ENCODE measurements around the gene SOX18. TPM values are rescaled to one million over a fixed set of nuclear protein-coding genes. Genes with fewer than 3 reads are reported as not detected.

The SOX18 gene
- total and polyA plus RNA-seq, 2 experiments from 2014 or later, result 0.21 TPM; not detected in 1

DNA sequence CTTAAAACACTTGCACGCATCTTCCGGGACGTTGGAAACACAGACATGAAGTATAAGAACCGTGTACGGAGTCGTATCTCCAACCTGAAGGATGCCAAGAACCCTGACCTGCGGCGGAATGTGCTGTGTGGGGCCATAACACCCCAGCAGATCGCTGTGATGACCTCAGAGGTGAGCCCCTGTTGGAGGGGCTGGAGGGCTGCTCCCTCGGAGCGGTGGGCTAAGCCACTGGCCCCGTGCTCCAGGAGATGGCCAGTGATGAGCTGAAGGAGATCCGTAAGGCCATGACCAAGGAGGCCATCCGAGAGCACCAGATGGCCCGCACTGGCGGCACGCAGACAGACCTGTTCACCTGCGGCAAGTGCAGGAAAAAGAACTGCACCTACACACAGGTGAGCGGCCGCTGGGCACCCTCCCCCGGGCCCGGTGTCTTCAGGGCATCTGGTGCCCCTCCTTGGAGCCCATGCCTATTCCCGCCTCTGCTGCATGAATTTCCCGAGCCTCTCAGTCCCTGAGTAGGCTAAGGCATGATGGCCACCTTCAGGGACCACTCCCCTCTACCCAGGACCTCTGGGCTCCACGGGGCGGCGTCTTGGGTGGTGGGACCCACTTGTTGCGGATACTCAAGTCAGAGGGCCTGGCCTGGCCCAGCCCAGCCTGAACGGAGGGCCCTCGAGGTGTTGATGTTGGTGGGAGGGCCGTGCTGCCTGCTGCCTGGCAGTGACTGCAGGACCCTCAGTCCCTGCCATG, 21.0 kb upstream of the SOX18 start:
- Mint-ChIP-seq H3K4me1 (peaks cover 15% of the 10 kb centered on the region), H3K9me3 (no peaks in the 10 kb centered on the region), H3K27ac (no peak overlapping the region), H3K27me3 (ENCODE audit: insufficient read depth, low read depth, poor library complexity) (peaks cover 10% of the 10 kb centered on the region), H3K4me3 (no peak overlapping the region), H3K36me3 (ENCODE audit: low read depth) (peaks cover 2% of the 10 kb centered on the region; the same call in 1 of the 3 replicates)
- Histone ChIP-seq H3K79me2 (replicated peaks; ENCODE audit: insufficient read depth) (no peaks in the 10 kb centered on the region), H3K36me3 (ENCODE audit: insufficient read depth) (no peaks in the 10 kb centered on the region), H3K4me1 (ENCODE audit: insufficient read depth) (0 out of 2 replicates have a peak, but pooled peaks cover 5% of the 10 kb centered on the region), H3K27me3 (ENCODE audit: insufficient read depth) (no peaks in the 10 kb centered on the region), H3K4me3 (no peak overlapping the region), H2AFZ (no peak overlapping the region), H3K9me2 (ENCODE audit: insufficient read depth) (no peaks in the 10 kb centered on the region), H3K4me2 (no peak overlapping the region), H3F3A (replicated peaks; ENCODE audit: low read depth) (no peaks in the 10 kb centered on the region), H3K27ac (ENCODE audit: low read depth) (no peak overlapping the region), H4K20me1 (replicated peaks; ENCODE audit: insufficient read depth) (no peaks in the 10 kb centered on the region)
- TF ChIP-seq JUNB (IDR thresholded peaks at IDR 0.05; ENCODE audit: unreplicated experiment) (no peak), CREB1 (CRISPR knock-in tag; IDR thresholded peaks at IDR 0.05; ENCODE audit: low read depth) (no peak), POLR2AphosphoS5 (IDR thresholded peaks at IDR 0.05; ENCODE audit: low read depth) (no peak), NANOG (IDR thresholded peaks at IDR 0.05; ENCODE audit: borderline replicate concordance) (no peak), EZH2phosphoT487 (IDR thresholded peaks at IDR 0.05; ENCODE audit: unreplicated experiment) (no peak), EZH2 (IDR thresholded peaks at IDR 0.05; ENCODE audit: low read depth, unreplicated experiment) (no peak), ZNF331 (CRISPR knock-in tag; IDR thresholded peaks at IDR 0.05; ENCODE audit: low read depth) (no peak)
- TF ChIP-seq, protein P1, sequence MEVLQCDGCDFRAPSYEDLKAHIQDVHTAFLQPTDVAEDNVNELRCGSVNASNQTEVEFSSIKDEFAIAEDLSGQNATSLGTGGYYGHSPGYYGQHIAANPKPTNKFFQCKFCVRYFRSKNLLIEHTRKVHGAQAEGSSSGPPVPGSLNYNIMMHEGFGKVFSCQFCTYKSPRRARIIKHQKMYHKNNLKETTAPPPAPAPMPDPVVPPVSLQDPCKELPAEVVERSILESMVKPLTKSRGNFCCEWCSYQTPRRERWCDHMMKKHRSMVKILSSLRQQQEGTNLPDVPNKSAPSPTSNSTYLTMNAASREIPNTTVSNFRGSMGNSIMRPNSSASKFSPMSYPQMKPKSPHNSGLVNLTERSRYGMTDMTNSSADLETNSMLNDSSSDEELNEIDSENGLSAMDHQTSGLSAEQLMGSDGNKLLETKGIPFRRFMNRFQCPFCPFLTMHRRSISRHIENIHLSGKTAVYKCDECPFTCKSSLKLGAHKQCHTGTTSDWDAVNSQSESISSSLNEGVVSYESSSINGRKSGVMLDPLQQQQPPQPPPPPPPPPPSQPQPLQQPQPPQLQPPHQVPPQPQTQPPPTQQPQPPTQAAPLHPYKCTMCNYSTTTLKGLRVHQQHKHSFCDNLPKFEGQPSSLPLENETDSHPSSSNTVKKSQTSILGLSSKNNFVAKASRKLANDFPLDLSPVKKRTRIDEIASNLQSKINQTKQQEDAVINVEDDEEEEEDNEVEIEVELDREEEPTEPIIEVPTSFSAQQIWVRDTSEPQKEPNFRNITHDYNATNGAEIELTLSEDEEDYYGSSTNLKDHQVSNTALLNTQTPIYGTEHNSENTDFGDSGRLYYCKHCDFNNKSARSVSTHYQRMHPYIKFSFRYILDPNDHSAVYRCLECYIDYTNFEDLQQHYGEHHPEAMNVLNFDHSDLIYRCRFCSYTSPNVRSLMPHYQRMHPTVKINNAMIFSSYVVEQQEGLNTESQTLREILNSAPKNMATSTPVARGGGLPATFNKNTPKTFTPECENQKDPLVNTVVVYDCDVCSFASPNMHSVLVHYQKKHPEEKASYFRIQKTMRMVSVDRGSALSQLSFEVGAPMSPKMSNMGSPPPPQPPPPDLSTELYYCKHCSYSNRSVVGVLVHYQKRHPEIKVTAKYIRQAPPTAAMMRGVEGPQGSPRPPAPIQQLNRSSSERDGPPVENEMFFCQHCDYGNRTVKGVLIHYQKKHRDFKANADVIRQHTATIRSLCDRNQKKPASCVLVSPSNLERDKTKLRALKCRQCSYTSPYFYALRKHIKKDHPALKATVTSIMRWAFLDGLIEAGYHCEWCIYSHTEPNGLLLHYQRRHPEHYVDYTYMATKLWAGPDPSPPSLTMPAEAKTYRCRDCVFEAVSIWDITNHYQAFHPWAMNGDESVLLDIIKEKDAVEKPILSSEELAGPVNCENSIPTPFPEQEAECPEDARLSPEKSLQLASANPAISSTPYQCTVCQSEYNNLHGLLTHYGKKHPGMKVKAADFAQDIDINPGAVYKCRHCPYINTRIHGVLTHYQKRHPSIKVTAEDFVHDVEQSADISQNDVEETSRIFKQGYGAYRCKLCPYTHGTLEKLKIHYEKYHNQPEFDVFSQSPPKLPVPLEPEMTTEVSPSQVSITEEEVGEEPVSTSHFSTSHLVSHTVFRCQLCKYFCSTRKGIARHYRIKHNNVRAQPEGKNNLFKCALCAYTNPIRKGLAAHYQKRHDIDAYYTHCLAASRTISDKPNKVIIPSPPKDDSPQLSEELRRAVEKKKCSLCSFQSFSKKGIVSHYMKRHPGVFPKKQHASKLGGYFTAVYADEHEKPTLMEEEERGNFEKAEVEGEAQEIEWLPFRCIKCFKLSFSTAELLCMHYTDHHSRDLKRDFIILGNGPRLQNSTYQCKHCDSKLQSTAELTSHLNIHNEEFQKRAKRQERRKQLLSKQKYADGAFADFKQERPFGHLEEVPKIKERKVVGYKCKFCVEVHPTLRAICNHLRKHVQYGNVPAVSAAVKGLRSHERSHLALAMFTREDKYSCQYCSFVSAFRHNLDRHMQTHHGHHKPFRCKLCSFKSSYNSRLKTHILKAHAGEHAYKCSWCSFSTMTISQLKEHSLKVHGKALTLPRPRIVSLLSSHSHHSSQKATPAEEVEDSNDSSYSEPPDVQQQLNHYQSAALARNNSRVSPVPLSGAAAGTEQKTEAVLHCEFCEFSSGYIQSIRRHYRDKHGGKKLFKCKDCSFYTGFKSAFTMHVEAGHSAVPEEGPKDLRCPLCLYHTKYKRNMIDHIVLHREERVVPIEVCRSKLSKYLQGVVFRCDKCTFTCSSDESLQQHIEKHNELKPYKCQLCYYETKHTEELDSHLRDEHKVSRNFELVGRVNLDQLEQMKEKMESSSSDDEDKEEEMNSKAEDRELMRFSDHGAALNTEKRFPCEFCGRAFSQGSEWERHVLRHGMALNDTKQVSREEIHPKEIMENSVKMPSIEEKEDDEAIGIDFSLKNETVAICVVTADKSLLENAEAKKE (CRISPR knock-in tag; IDR thresholded peaks at IDR 0.05), result no peak
- TF ChIP-seq, protein P2, sequence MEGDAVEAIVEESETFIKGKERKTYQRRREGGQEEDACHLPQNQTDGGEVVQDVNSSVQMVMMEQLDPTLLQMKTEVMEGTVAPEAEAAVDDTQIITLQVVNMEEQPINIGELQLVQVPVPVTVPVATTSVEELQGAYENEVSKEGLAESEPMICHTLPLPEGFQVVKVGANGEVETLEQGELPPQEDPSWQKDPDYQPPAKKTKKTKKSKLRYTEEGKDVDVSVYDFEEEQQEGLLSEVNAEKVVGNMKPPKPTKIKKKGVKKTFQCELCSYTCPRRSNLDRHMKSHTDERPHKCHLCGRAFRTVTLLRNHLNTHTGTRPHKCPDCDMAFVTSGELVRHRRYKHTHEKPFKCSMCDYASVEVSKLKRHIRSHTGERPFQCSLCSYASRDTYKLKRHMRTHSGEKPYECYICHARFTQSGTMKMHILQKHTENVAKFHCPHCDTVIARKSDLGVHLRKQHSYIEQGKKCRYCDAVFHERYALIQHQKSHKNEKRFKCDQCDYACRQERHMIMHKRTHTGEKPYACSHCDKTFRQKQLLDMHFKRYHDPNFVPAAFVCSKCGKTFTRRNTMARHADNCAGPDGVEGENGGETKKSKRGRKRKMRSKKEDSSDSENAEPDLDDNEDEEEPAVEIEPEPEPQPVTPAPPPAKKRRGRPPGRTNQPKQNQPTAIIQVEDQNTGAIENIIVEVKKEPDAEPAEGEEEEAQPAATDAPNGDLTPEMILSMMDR (conservative IDR thresholded peaks at IDR 0.05; ENCODE audit: low read depth in 2 of 2), result no peak
- TF ChIP-seq, protein P3, sequence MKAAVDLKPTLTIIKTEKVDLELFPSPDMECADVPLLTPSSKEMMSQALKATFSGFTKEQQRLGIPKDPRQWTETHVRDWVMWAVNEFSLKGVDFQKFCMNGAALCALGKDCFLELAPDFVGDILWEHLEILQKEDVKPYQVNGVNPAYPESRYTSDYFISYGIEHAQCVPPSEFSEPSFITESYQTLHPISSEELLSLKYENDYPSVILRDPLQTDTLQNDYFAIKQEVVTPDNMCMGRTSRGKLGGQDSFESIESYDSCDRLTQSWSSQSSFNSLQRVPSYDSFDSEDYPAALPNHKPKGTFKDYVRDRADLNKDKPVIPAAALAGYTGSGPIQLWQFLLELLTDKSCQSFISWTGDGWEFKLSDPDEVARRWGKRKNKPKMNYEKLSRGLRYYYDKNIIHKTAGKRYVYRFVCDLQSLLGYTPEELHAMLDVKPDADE (IDR thresholded peaks at IDR 0.05), result no peak
- TF ChIP-seq, protein P4, sequence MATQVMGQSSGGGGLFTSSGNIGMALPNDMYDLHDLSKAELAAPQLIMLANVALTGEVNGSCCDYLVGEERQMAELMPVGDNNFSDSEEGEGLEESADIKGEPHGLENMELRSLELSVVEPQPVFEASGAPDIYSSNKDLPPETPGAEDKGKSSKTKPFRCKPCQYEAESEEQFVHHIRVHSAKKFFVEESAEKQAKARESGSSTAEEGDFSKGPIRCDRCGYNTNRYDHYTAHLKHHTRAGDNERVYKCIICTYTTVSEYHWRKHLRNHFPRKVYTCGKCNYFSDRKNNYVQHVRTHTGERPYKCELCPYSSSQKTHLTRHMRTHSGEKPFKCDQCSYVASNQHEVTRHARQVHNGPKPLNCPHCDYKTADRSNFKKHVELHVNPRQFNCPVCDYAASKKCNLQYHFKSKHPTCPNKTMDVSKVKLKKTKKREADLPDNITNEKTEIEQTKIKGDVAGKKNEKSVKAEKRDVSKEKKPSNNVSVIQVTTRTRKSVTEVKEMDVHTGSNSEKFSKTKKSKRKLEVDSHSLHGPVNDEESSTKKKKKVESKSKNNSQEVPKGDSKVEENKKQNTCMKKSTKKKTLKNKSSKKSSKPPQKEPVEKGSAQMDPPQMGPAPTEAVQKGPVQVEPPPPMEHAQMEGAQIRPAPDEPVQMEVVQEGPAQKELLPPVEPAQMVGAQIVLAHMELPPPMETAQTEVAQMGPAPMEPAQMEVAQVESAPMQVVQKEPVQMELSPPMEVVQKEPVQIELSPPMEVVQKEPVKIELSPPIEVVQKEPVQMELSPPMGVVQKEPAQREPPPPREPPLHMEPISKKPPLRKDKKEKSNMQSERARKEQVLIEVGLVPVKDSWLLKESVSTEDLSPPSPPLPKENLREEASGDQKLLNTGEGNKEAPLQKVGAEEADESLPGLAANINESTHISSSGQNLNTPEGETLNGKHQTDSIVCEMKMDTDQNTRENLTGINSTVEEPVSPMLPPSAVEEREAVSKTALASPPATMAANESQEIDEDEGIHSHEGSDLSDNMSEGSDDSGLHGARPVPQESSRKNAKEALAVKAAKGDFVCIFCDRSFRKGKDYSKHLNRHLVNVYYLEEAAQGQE (IDR thresholded peaks at IDR 0.05; ENCODE audit: unreplicated experiment), result no peak
- DNase-seq (ENCODE audit: low spot score) (no peak), ATAC-seq (no peak)

Measured in GM23338 (cell line).